GM19468 (cell line): ENCODE data around the gene BACH2.
A peak's percentile ranks its signal among the peaks of the same experiment; 100 is the strongest.
"Not testable (repeated sequence)": the region's sequence is repeated elsewhere in the genome, so short reads cannot be mapped to it uniquely, and the experiment has no call there.

Experiments used
- ATAC-seq: cut with Tn5 transposase; IDR thresholded peaks from one replicate; pipeline ENCODE4 v1.9.1; 2021; ENCODE audit warnings: mild to moderate bottlenecking, moderate library complexity, moderate number of reproducible peaks; ENCODE audit not compliant: unreplicated experiment; ENCODE audit errors: extremely low read depth

The BACH2 gene

DNA sequence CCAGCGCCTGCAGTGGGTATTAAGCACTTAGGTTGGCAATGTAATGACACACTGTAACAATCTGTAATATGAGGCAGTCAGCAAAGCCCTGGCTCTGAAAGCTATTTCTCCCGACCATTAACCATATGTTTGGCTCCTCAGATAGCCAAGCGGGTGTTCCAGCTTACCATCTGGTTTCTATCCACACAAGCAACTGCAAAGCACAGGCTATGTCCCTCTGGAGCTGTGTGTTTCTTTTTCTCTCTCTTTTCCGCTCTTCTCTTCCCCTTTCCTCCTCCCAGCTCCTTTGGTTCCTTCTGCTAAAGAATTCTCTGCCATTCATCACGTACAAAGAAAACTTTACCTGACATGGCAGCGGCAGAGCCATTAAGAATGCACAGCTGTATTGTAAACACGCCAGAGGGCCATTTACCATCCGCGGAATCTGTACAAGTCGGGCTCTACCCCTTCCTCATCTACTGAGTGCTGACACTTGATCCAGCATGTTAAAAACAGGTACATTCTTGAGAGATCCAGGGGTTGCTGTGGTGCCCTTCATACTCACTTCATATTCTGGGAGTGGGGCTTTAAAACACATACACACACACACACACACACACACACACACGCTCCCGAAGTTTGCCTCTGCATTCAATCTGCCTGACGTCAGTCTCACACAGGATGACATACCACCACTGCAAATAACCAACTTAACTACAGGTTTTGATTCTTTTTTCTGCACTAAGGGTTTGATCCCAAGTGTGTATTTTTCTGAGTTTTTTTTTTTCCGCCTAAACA lies 77.2 kb downstream of the BACH2 start:
- ATAC-seq: no peak

DNA sequence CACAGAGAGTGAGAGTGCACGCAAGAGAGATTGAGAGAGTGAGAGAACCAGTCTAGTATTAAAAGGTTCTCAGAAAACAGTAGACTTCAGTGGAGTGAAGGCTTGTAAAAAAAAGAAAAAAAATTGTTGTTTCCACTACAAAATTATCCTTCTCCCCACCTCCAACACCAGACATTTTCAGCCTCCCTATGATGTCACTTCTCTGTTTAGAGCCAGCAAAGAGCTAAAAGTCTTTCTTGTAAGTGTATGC lies 77.8 kb downstream of the BACH2 start:
- ATAC-seq: no peak

DNA sequence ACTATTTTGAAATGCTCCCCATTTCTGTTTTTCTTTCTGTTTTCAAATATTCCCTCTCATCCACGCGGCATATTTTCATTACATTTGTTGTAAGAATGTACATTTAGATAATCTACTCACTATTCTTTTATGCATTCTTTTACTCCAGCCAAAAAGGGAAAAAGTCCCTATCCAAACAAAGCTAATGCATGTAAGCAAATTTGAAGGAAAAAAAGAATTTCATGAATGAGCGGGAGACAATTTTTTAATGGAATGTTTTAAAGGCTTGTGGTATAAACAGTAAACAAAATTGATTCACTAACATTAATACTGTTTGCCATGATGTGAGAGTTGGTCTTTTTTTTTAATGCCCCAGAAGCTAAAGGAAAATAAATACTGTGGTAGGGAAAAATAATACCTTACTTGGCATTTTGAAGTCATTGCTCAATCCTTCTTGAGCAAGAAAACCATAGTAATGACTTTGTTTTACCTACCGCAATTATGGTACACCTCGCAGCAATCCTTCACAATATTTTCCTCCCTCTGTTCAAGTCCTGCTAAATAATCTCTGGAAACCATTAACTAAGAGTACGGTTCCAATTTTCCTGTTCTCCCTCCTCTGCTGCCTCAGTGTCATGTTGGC lies 79.0 kb downstream of the BACH2 start:
- no peak for ATAC-seq

DNA sequence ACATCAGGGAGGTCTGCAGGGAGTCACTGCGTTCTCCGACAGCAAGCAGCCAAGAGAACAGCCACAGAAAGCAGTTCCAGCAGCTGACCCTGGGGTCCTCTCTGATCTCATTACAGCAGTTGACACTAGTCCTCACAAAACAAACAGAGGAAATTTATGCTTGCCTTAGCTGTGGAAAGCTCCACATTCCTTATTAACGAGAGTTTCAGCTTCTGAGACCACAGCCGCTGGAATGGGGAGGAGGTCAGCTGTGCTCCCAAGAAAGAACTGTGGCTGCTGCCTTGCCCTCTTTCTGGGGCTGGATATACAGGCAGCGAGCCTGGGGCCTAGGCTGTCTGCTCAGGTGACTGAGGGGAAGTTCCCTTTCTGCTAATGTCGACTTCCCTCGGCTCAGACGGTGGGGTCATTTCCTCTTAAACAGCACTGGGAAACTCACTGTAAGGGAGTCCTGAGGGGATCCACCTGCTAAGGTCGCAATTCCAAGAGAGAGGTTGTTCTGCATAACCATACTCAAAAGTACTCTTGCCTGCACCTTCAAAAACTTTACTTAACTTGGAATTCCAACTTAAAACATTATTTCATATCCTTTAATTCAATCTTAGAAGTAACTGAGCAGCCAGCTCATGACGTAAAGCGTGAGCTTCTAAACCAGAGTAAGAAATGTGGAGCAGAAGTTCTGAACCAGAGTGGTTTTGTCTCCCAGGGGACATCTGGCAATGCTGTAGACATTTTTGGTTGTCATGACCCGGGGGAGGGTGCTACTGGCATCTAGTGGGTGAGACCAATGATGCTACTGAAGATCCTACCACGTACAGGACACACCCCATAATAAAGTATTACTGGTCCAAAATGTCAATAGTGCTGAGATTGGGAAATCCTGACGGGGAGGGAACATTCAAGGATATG lies 80.3 kb downstream of the BACH2 start:
- peak; percentile 48 for ATAC-seq

DNA sequence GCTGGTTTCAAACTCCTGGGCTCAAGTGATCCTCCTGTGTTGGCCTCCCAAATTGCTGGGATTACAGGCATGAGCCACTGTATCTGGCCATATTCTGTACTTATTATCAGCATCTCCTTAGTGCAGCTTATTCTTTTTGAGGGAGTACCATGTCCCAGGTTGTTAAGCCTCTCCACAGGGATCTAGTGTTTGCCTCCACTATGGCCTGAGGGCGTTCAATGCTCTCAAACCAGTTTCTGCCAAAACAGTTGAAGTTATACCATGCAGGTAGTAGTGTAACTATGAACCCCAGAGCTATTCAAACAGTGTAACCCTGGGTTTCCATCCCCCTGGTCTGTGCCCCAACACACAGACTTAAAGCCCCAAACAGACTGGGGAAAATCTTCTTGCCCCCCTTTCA lies 81.7 kb downstream of the BACH2 start:
- no peak for ATAC-seq

DNA sequence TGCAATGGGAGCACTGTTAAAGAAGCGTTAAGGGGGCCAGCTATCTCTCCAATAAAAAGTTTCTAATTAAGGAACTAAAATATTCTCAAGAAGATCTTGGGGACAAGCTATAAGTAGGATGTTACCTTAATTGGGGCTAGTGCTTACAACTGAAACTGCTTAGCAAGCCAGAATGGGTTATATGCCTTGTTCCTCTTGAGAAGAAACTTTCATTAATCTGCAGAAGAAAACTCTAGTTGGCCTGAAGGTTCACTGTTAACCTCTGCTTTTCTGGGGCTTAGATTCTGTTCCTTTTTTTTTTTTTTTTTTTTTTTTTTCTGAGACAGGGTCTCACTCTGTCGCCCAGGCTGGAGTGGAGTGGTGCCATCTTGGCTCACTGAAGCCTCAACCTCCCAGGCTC lies 82.2 kb downstream of the BACH2 start:
- no peak for ATAC-seq

DNA sequence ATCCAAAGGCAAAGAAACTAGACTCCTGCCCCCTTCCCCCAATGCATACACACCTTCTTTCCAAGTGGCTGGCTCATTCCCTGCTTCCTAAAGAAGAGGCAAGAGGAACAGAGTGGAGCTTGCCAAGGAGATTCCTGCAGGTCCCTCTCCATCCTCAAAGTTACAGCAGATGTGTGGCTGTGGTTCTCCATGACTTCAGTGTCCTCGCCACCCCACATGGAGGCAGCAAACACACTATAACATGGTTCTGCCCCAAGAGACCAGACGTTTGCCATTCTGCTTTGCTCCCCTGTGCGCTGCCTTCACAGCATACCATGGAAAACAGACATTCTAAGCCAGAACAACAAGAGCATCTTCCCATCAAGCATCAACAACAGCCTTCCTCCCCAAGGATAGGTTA lies 84.4 kb downstream of the BACH2 start:
- no peak for ATAC-seq

DNA sequence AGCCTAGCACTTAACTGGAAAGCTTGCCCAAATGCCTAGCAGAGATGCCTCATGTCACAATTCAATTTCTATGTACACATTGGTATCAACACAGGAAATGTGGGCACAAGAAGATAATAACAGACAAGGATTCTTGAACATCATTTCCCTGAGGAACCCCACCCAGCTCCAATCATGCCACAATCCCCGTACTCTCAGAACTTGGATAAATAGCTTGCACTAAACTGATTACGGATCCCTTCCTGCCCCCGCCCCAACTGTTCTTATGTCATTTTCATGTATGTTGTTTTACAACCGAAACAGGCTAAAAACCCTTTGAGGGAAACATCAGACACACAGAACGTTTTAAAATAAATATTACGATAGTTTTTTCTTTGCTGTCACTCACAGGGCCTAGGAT lies 87.1 kb downstream of the BACH2 start:
- no peak for ATAC-seq

DNA sequence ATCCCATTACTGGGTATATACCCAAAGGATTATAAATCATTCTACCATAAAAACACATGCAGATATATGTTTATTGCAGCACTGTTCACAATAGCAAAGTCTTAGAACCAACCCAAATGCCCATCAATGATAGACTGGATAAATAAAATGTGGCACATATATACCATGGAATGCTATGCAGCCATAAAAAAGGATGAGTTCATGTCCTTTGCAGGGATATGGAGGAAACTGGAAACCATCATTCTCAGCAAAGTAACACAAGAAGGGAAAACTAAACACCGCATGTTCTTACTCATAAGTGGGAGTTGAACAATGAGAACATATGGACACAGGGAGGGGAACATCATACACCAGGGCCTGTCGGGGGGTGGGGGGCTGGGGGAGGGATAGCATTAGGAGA lies 88.0 kb downstream of the BACH2 start:
- ATAC-seq: not testable (repeated sequence)

DNA sequence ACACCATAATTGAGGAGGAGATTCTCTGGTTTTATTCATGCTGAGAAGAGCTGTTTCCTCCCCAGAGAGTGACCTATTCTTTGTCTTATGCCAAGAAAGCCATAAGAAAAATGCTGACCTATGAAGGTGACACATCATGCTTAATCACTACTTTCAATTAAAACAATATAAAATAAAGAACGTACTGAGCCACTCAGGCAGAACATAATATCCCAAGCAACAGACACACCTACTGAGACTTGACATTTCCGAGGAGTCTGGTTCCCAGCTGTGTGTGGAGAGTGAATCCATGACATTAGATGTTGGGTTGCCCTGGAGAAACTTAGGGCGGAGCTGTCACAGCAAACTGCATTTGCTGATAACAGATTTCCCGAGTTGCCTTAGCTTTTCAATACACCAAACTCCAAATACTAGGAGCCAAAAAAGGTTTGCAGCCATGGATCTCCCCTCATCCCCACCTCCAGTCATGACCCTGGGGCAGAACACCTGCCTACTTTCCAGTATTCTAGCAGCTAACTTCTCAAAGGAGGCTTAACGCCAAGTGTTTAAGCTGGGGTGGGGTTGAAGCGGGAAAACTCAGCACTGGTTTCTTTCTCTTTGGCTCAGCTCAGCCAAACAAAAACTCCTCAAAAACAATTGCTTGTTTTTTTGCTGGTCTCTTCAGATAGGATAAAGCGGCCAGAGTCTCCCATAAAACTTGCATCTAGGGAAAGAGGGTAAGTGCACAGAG lies 92.2 kb downstream of the BACH2 start:
- no peak for ATAC-seq

DNA sequence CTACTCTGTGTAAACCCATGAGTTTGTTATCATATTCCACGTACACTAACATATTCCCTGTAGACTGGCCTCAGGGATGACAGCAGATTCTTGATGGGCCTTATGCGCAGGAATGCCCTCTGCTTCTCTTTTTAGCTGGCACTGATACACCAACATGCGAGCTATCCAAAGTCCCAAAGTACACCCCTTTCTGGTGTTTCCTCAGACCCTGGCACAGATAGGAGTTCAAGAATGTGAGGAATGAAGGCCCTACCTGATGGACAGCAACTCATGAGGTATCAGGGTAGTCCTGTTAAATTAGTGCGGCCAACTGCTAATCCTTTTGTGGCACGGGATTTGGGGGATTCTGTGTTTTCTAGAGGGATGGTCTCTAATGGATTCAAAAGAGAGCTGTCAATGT lies 93.0 kb downstream of the BACH2 start:
- no peak for ATAC-seq

DNA sequence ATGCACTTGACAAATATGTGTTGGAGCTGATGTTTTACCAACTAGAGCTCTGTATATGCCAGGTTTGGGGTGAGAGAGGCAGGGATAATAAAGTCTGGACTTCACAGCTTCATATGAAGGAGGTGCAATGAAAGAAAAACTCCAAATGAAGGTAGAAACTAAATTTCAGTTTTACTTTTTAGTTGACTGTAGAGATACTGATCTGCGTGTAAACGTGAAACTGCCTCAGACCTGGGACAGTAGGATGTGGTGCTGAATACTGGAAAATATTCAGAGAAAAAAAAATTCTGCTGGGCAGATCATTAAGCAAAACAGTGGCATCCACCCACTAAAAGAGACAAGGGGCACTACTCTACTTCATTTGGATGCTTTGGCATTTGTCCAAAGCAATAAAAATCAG lies 94.5 kb downstream of the BACH2 start:
- no peak for ATAC-seq

DNA sequence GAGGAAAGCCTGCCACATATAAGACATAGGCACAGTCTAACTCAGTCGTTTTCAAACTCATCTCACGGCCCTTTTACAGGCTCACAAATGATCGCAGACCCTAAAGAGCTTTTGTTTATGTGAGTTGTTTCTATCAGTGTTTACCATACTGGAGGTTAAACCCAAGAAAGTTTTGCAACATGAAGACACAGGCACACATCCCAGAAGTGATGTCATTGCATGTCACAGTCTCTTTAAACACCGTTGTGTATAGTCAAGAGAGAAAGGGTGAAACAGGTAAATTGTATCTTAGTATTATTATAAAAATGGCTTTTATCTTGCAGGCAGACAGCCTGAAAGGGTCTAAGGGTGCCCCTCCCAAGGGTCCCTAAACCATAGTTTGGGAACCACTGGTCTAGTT lies 96.7 kb downstream of the BACH2 start:
- ATAC-seq: no peak

DNA sequence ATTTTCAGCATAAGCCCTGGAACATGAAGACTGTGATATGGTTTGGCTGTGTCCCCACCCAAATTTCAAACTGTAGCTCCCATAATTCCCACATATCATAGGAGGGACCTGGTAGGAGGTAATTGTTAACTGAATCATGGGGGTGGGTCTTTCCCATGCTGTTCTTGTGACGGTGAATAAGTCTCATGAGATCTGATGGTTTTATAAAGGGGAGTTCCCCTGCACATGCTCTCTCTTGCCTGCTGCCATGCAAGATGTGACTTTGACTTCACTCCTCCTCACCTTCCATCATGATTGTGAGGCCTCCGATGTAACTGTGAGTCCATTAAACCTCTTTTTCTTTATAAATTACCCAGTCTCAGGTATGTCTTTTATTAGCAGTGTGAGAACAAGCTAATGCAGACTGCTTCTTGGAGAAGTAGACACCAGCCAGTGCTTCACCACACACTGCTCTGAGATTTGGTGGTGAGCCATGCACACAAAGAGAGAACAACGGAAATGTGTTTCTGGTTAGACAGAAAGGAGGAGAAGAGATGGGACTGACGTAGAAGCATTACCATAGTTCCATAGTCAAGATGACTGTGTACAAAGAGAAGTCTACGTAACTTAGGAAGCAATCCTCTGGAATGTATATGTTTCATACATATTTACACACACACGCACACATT lies 97.8 kb downstream of the BACH2 start:
- no peak for ATAC-seq

DNA sequence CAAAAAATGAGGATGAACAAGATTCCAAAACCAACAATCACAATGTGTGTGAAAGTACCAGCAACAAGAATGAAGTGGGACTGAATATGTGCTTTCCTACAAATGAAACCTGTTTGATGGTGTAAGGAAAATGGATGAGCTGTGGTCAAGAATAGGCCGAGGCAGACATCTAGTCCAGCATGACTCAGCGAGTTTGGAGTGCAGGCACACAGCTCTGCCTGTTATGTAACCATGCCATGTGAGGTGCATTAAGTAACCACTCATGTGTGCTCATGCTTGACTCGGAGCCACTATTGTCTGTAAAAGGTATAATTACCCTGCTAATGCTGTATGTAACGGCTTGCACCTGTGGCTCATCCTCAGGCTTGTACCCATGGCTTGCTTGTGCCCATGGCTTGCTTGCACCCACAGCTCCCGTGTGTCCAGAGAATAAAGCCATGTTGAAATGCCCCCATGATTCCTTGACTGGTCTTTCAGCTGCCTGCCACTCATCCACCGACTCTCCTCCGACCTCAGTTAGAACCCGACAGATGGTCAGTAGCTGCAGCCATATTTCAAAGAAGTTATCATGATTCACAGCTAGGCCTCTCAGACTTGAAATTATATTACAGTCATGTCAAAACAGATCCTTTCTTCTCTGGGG lies 98.7 kb downstream of the BACH2 start:
- no peak for ATAC-seq

DNA sequence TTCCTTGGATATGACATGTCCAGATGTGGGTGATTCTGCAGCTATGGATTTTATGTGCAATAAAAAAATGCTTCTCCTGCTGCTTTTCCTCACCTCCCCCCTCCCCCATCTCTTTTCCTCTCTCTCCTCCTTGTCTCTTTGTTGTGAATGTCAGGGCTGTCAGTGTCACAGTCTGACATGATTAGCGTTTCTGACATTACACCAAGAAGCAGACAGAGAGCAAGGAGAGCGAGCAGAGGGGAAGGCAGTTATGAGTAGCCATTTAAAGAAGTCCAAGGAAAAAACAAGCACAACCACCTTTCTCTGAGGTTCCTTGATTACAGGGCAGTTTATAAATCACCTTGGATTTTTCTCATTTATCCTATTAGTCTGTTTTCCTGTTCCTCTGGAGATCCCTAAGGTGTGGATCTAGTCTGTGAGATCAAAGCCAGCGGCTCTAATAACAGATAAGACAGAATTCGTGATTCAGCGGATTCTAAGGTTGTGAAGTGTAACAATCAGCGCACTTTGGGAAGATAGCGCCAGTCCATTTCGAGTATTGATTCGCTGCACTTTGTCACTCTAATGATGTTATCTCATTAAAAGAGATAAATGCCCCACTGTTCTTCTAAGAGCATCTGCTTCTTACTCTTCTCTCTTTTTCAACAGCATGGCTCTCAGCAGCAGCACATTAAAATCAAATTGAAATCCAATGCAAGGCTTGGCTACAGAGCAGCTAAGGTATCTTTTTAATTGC lies 101.4 kb downstream of the BACH2 start:
- no peak for ATAC-seq

DNA sequence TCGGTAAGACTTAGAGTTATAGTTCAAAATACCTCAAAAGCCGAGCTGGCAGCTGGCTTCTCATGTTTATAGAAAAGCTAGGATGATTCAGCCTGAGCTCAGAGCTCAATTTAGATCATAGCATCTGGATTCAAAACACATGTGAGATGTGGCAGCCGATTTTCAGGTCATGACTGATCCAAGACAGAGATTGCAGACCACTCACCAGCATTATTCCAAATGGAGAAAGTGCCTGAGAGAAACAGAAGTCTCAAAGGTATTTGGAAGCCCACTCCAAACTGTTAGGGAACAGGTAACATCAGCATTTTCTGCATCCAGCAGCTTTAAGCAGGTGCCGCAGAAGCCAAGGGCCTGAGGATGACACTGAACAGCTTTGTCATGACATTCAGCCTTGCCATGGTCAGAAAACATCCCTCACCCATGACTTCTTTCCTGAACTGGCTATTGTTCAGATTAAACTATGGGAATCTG lies 102.2 kb downstream of the BACH2 start:
- ATAC-seq: no peak

DNA sequence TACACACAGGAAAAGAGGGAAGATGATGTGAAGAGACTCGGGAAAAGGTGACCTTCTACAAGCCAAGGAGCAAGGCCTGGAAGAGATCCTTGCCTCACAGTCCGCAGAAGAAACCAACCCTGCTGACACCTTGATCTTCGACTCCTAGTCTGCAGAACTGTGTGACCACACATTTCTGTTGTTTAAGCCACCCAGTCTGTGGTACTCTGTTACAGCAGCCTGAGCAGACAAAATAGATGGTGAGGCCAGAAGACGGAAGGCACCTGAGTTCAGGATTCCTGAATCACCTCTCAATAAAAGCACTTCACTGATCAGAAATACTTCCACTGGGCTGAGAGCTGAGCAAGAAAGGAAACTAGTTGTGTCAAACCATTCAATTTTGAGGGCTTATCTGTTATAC lies 103.3 kb downstream of the BACH2 start:
- no peak for ATAC-seq

DNA sequence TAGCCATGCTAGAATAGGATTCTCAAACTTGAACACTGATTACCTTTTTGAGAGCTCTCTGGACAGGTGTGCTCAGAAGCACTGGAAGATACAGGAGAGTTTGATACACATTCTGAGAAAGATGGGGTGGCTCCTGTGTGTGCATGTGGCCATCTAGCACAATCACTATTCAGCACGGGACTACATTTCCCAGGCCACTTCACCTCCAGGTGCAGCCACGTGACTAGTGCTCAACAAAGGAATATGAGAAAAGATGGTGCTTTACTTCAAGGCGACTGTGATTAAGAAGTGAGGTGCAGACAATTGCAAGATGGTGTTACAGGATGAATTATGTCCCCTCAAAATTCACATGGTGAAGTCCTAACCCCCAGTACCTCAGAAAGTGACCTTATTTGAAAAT lies 103.8 kb downstream of the BACH2 start:
- ATAC-seq: no peak
